Measurements from ENCODE around the gene PRDX5. TPM values are rescaled to one million over a fixed set of nuclear protein-coding genes. Genes with fewer than 3 reads are reported as not detected.

Gene PRDX5
- total RNA-seq, 1 experiment from 2014 or later, result 306 TPM

GRCh38 chr11:64304032-64304315 lies 13.9 kb upstream of the PRDX5 start:
- Mint-ChIP-seq H3K9me3 (ENCODE audit: unreplicated experiment) (no peaks in the 10 kb centered on the region), H3K27me3 (ENCODE audit: insufficient read depth, unreplicated experiment) (no peaks in the 10 kb centered on the region), H3K36me3 (ENCODE audit: insufficient read depth, unreplicated experiment) (peaks cover 44% of the 10 kb centered on the region), H3K4me1 (ENCODE audit: low read depth, unreplicated experiment) (peaks cover 9% of the 10 kb centered on the region), H3K4me3 (ENCODE audit: unreplicated experiment) (peak overlapping the region; percentile 97), H3K27ac (ENCODE audit: unreplicated experiment) (peak overlapping the region; percentile 99)
- no peak for TF ChIP-seq CTCF (IDR thresholded peaks at IDR 0.05; ENCODE audit: insufficient read depth in 1 of 2, low read depth in 1 of 2, low read length in 1 of 2, severe bottlenecking in 1 of 2, unreplicated experiment in 1 of 2)
- DNase-seq, result no peak
- peak overlapping the region; percentile 65 for H3K4me3 ChIP-seq (ENCODE audit: low read depth, low read length)
- POLR2A ChIA-PET, result interaction anchor here (0.6 to 3.5 kb wide), 7 partner anchors 13 to 1472 kb away, joined by 4 to 86 read pairs (median 9); partner anchors contain the start of genes FKBP2, NUDT22, PRDX5 and STX5
- peaks cover 26% of the 10 kb centered on the region for H3K4me1 ChIP-seq
- no TSS peak for BruUV-seq (replicated peaks)
- H3K36me3 ChIP-seq (ENCODE audit: control insufficient read depth, insufficient read depth, low read length), result peaks cover 3% of the 10 kb centered on the region; the same call in 1 of the 2 replicates
- intact Hi-C loops (cut with micrococcal nuclease; ENCODE audit: unreplicated experiment), result loop anchor here (1.0 to 2.0 kb wide), 3 partner anchors 19 to 63 kb away; partner anchors contain the start of genes BAD, FKBP2, GPR137 and PLCB3
- no peaks in the 10 kb centered on the region for H3K27me3 ChIP-seq (replicated peaks; ENCODE audit: control insufficient read depth, insufficient read depth, low read length)
- no peaks in the 10 kb centered on the region for H3K9me3 ChIP-seq
- CTCF ChIA-PET, result interaction anchor here (0.7 to 5.8 kb wide), 14 partner anchors 11 to 805 kb away, joined by 3 to 61 read pairs (median 8); partner anchors contain the start of genes BAD, FKBP2, GPR137 and NUDT22

GRCh38 chr11:64304316-64305072 lies 13.4 kb upstream of the PRDX5 start:
- peaks cover 44% of the 10 kb centered on the region for H3K36me3 Mint-ChIP-seq (ENCODE audit: insufficient read depth, unreplicated experiment)
- ChIA-PET POLR2A (interaction anchor here (0.6 to 3.5 kb wide), 15 partner anchors 13 to 1639 kb away, joined by 3 to 86 read pairs (median 6); partner anchors contain the start of genes BAD, FKBP2, NUDT22 and PLCB3), CTCF (interaction anchor here (0.5 to 5.8 kb wide), 25 partner anchors 8 to 805 kb away, joined by 3 to 61 read pairs (median 5); partner anchors contain the start of genes BAD, FKBP2, GPR137 and NUDT22)
- BruUV-seq (replicated peaks), result TSS peak; percentile 98
- no peaks in the 10 kb centered on the region for H3K9me3 Mint-ChIP-seq (ENCODE audit: unreplicated experiment)
- Histone ChIP-seq H3K9me3 (no peaks in the 10 kb centered on the region), H3K27me3 (replicated peaks; ENCODE audit: control insufficient read depth, insufficient read depth, low read length) (no peaks in the 10 kb centered on the region), H3K4me3 (ENCODE audit: low read depth, low read length) (peak overlapping the region; percentile 65), H3K36me3 (ENCODE audit: control insufficient read depth, insufficient read depth, low read length) (peaks cover 3% of the 10 kb centered on the region; the same call in 1 of the 2 replicates), H3K4me1 (peaks cover 28% of the 10 kb centered on the region)
- DNase-seq, result peak; percentile 93 to 95
- H3K4me1 Mint-ChIP-seq (ENCODE audit: low read depth, unreplicated experiment), result peaks cover 9% of the 10 kb centered on the region
- peak overlapping the region; percentile 97 for H3K4me3 Mint-ChIP-seq (ENCODE audit: unreplicated experiment)
- TF ChIP-seq CTCF (IDR thresholded peaks at IDR 0.05; ENCODE audit: insufficient read depth in 1 of 2, low read depth in 1 of 2, low read length in 1 of 2, severe bottlenecking in 1 of 2, unreplicated experiment in 1 of 2), result peak; percentile 87 to 97
- peak overlapping the region; percentile 99 for H3K27ac Mint-ChIP-seq (ENCODE audit: unreplicated experiment)
- intact Hi-C loops (cut with micrococcal nuclease; ENCODE audit: unreplicated experiment), result loop anchor here (1.0 to 2.0 kb wide), 5 partner anchors 13 to 64 kb away; partner anchors contain the start of genes BAD, FKBP2, GPR137 and PLCB3
- no peaks in the 10 kb centered on the region for H3K27me3 Mint-ChIP-seq (ENCODE audit: insufficient read depth, unreplicated experiment)

- Histone ChIP-seq H3K4me1 (peaks cover 28% of the 10 kb centered on the region), H3K4me3 (ENCODE audit: low read depth, low read length) (peak within 1 kb of the TSS; percentile 65), H3K9me3 (no peaks in the 10 kb centered on the region), H3K36me3 (ENCODE audit: control insufficient read depth, insufficient read depth, low read length) (peaks cover 3% of the 10 kb centered on the region; the same call in 1 of the 2 replicates), H3K27me3 (replicated peaks; ENCODE audit: control insufficient read depth, insufficient read depth, low read length) (no peaks in the 10 kb centered on the region)
- Mint-ChIP-seq H3K27ac (ENCODE audit: unreplicated experiment) (peak within 1 kb of the TSS; percentile 99), H3K27me3 (ENCODE audit: insufficient read depth, unreplicated experiment) (no peaks in the 10 kb centered on the region), H3K4me1 (ENCODE audit: low read depth, unreplicated experiment) (peaks cover 9% of the 10 kb centered on the region), H3K9me3 (ENCODE audit: unreplicated experiment) (no peaks in the 10 kb centered on the region), H3K36me3 (ENCODE audit: insufficient read depth, unreplicated experiment) (peaks cover 48% of the 10 kb centered on the region), H3K4me3 (ENCODE audit: unreplicated experiment) (peak within 1 kb of the TSS; percentile 97)
- DNase-seq, result peak; percentile 99 to 100
- intact Hi-C loops (cut with micrococcal nuclease; ENCODE audit: unreplicated experiment), result loop anchor here (1.0 to 2.0 kb wide), 4 partner anchors 12 to 64 kb away; partner anchors contain the start of genes BAD, FKBP2, GPR137 and TRMT112
- BruUV-seq (replicated peaks), result no TSS peak
- no peak for TF ChIP-seq CTCF (IDR thresholded peaks at IDR 0.05; ENCODE audit: insufficient read depth in 1 of 2, low read depth in 1 of 2, low read length in 1 of 2, severe bottlenecking in 1 of 2, unreplicated experiment in 1 of 2)
- POLR2A ChIA-PET, result interaction anchor here (0.6 to 3.5 kb wide), 15 partner anchors 12 to 1714 kb away, joined by 3 to 86 read pairs (median 6); partner anchors contain the start of genes BAD, FKBP2, PLCB3 and PRDX5
- CTCF ChIA-PET, result interaction anchor here (0.5 to 5.8 kb wide), 22 partner anchors 9 to 119 kb away, joined by 3 to 61 read pairs (median 5); partner anchors contain the start of genes BAD, FKBP2, GPR137 and NUDT22
Observed at GRCh38 chr11:64305075-64305690, 12.7 kb upstream of the PRDX5 start, which contains the start of gene ESRRA. TSS of gene ESRRA (plus strand) at chr11:64305524. CDS start at chr11:64307180, 1,656 bp downstream.
